Measurements from ENCODE around the gene SFRP4. TPM values are rescaled to one million over a fixed set of nuclear protein-coding genes. Genes with fewer than 3 reads are reported as not detected.

Gene SFRP4
- total RNA-seq, 1 experiment from 2014 or later = not detected

DNA sequence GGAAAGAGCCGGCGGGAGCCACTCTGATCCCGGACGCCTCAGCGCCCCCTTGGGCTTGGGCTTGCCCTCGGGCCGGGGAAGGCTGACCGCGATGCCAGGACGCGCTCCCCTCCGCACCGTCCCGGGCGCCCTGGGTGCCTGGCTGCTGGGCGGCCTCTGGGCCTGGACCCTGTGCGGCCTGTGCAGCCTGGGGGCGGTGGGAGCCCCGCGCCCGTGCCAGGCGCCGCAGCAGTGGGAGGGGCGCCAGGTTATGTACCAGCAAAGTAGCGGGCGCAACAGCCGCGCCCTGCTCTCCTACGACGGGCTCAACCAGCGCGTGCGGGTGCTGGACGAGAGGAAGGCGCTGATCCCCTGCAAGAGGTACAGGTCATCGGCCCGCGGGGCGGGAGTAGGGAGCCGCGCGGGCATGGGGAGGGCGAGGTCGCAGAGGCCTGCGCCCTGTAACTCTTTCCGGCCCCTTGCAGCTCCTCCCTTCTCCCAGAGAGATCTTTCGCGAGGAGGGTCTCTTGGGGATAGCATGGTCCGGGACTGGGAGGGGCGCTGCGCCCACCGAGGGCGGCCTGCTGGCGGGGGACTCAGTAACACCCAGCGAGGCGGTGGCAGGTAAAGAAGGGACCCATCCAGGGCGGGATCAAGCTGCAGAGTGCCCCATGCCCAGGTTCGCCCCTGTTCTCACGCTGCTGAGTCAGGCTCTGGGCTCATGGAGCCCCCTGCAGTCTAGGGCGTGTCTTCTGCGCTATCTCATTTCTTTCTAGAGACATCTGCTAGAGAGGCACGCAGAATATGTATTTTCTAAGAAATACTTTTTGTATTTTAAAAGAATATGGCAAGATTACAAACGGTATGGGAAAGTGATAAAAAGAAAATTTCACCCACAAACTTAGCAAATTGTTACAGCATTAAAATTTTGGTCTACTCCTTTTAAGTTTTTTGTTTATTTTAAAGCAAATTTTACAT, 4.5 kb upstream of the SFRP4 start:
- Histone ChIP-seq H2AFZ (ENCODE audit: low read length) (peak overlapping the region; percentile 90), H3K27ac (ENCODE audit: low read length) (peak overlapping the region; percentile 46), H3K4me2 (ENCODE audit: low read length) (peak overlapping the region; percentile 93), H3K4me3 (ENCODE audit: low read length) (peak overlapping the region; percentile 83), H3F3A (ENCODE audit: low read length, unreplicated experiment) (no peaks in the 10 kb centered on the region), H3K9ac (ENCODE audit: low read length) (peak overlapping the region; percentile 76), H4K20me1 (ENCODE audit: low read length) (no peaks in the 10 kb centered on the region), H3K79me2 (ENCODE audit: low read length) (peaks cover 48% of the 10 kb centered on the region), H3K36me3 (ENCODE audit: low read depth, low read length) (peaks cover 7% of the 10 kb centered on the region; the same call in 1 of the 2 replicates), H3K9me3 (ENCODE audit: low read length) (no peaks in the 10 kb centered on the region; the same call in 1 of the 2 replicates), H3K4me1 (ENCODE audit: insufficient read depth, low read length) (peaks cover 15% of the 10 kb centered on the region; the same call in 1 of the 2 replicates), H3K9me2 (replicated peaks; ENCODE audit: low read length) (no peaks in the 10 kb centered on the region), H3K27me3 (ENCODE audit: low read length) (no peaks in the 10 kb centered on the region)
- CTCF ChIA-PET = interaction anchor here (0.6 to 1.4 kb wide), 4 partner anchors 10 to 189 kb away, joined by 3 to 8 read pairs (median 4); no protein-coding TSS in a partner anchor
- TF ChIP-seq CTCF (conservative IDR thresholded peaks at IDR 0.05; ENCODE audit: low read depth, low read length) (peak; percentile 38; the same call in 1 of the 2 replicates), EZH2phosphoT487 (IDR thresholded peaks at IDR 0.05; ENCODE audit: borderline replicate concordance, low read length) (no peak)
- no TSS peak for BruUV-seq (replicated peaks)
- POLR2A ChIA-PET (ENCODE audit: unreplicated experiment) = interaction anchor here (0.6 kb wide), 3 partner anchors 10 to 56 kb away, joined by 4 to 12 read pairs (median 8); no protein-coding TSS in a partner anchor
- ATAC-seq = peak; percentile 66
- peak; percentile 48 for DNase-seq
- intact Hi-C loops (cut with micrococcal nuclease) = loop anchor here (2.0 kb wide), 1 partner anchor 66 kb away; no protein-coding TSS in a partner anchor

DNA sequence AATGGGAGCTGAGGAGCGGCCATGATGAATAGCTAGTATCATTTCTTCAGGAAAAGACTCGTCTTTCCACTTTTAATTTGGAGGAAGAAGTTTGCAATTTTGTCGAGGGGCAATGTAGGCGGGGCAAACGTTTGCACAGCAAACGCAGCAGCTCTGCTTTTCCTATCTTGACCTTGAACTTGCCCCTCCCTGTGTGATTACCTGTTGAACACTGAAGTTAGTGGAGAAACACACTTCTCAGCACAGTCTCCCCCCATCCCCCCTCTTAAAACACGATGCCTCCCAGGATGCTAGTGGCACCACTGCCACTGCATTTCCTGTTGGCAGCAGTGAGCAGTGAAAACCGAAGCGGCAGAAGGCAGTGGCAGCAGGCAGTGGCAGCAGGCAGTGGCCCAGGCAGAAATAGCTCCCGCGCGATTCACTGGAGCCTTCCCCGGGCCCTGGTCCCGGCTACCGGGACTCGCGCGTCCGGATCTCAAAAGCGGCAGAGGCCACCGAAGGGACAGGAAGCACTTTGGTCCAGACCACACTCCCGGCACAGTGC, 3.8 kb upstream of the SFRP4 start, which contains the start of gene EPDR1:
Gene EPDR1 (plus strand): TSS at position 336 of the 544 bp plus-strand sequence. CDS start 300 bp downstream, outside the sequence.
- ChIA-PET CTCF (interaction anchor here (0.6 to 1.4 kb wide), 4 partner anchors 10 to 190 kb away, joined by 3 to 8 read pairs (median 4); no protein-coding TSS in a partner anchor), POLR2A (ENCODE audit: unreplicated experiment) (interaction anchor here (0.6 kb wide), 2 partner anchors 11 to 56 kb away, joined by 4 to 8 read pairs; no protein-coding TSS in a partner anchor)
- intact Hi-C loops (cut with micrococcal nuclease) = loop anchor here (2.0 kb wide), 1 partner anchor 66 kb away; no protein-coding TSS in a partner anchor
- H3K4me3 ChIP-seq (ENCODE audit: low read length) = peak within 1 kb of the TSS; percentile 83
- no peaks in the 10 kb centered on the region for H4K20me1 ChIP-seq (ENCODE audit: low read length)
- H3K36me3 ChIP-seq (ENCODE audit: low read depth, low read length) = peaks cover 6% of the 10 kb centered on the region; the same call in 1 of the 2 replicates
- H3K4me2 ChIP-seq (ENCODE audit: low read length) = peak within 1 kb of the TSS; percentile 93
- DNase-seq (peak; percentile 78), ATAC-seq (peak; percentile 71)
- no peak for TF ChIP-seq EZH2phosphoT487 (IDR thresholded peaks at IDR 0.05; ENCODE audit: borderline replicate concordance, low read length)
- TF ChIP-seq CTCF (conservative IDR thresholded peaks at IDR 0.05; ENCODE audit: low read depth, low read length) = peak; percentile 45
- TF ChIP-seq EZH2 (IDR thresholded peaks at IDR 0.05; ENCODE audit: low read length, unreplicated experiment) = no peak
- H2AFZ ChIP-seq (ENCODE audit: low read length) = peak within 1 kb of the TSS; percentile 90
- H3K9ac ChIP-seq (ENCODE audit: low read length) = peak within 1 kb of the TSS; percentile 76
- H3K9me3 ChIP-seq (ENCODE audit: low read length) = no peaks in the 10 kb centered on the region; the same call in 1 of the 2 replicates
- H3F3A ChIP-seq (ENCODE audit: low read length, unreplicated experiment) = no peaks in the 10 kb centered on the region
- H3K79me2 ChIP-seq (ENCODE audit: low read length) = peaks cover 40% of the 10 kb centered on the region
- peaks cover 15% of the 10 kb centered on the region; the same call in 1 of the 2 replicates for H3K4me1 ChIP-seq (ENCODE audit: insufficient read depth, low read length)
- peak within 1 kb of the TSS; percentile 46 for H3K27ac ChIP-seq (ENCODE audit: low read length)
- H3K27me3 ChIP-seq (ENCODE audit: low read length) = no peaks in the 10 kb centered on the region
- no TSS peak for BruUV-seq (replicated peaks)
- no peaks in the 10 kb centered on the region for H3K9me2 ChIP-seq (replicated peaks; ENCODE audit: low read length)

All from PC-3 (cell line).